NCI-H510A treated with DMSO at 0.1 percent for 48 hours (cell line): Measurements from ENCODE around the gene NAT10.

ENCODE experiments used
- DNase-seq: peaks from one replicate; lab custom pipeline; 2025; lab: John Stamatoyannopoulos, UW

NAT10 gene

GRCh38 chr11:34190192-34191139, 85.0 kb downstream of the NAT10 start:
- no peak for DNase-seq

- DNase-seq = no peak
These were observed 86.1 kb downstream of the NAT10 start for GRCh38 chr11:34191578-34191977.

GRCh38 chr11:34192481-34193401, 87.3 kb downstream of the NAT10 start:
- DNase-seq = no peak

DNA sequence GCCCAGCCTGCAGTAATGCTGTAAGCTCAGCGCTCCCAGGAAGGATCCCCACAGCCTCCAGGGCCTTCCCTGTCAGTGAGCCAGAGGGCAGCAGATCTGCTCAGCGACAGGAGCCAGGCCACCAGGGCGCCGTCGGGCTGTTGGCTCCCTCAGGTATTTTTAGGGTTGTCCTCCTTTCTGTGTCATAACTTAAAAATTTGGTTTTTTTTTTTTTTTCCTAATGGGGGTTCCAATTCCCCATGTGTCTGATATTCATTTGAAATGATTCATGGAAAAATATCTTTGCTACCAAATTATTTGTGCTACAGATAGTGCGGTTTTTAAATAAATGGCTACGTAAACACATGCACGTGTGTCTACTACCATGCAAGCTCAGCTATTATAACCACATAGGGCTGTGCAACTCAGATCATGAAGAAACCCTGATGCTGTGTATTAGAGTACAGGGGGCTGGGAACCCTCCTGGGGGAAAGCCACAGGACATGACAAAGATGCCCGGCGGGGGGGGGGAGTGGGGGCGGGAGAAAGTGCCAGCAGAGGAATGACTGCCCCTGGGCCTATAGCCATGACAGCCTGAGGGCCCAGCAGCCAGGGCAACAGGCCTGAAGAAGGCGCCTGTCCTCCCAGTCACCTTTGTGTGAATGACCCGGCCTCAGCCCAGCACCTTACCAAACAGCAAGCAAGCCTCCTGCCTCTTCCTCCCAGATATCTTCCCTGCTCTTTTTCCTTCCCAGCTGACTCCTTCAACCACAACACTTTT, 89.3 kb downstream of the NAT10 start:
- no peak for DNase-seq
